GM18867 (cell line): ENCODE data around the gene TMX1.
A peak's percentile ranks its signal among the peaks of the same experiment; 100 is the strongest.

Experiments used
- ATAC-seq: cut with Tn5 transposase; IDR thresholded peaks from one replicate; pipeline ENCODE4 v1.9.1; 2021; ENCODE audit warnings: mild to moderate bottlenecking, moderate library complexity; ENCODE audit not compliant: unreplicated experiment

Gene TMX1

GRCh38 chr14:51242545-51243490 lies 2.8 kb downstream of the TMX1 start:
- ATAC-seq: no peak

DNA sequence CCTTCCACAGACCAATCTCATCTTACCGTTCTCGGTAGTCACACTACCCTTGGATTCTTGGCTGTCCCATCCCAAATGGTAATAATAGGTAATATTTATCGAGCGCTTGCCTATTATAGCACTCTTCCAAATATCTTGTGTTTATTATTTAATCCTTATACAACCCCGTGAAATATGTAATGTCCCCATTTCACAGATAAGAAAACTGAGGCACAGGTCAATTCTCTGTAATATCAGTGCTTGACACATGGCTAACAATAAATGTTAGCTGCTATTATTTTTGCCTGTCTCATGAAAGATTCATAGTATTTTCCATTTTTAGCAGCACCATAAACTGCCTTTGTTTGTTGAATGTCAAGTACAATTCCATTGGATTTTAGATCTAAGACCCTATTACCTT lies 4.5 kb downstream of the TMX1 start:
- ATAC-seq: no peak

DNA sequence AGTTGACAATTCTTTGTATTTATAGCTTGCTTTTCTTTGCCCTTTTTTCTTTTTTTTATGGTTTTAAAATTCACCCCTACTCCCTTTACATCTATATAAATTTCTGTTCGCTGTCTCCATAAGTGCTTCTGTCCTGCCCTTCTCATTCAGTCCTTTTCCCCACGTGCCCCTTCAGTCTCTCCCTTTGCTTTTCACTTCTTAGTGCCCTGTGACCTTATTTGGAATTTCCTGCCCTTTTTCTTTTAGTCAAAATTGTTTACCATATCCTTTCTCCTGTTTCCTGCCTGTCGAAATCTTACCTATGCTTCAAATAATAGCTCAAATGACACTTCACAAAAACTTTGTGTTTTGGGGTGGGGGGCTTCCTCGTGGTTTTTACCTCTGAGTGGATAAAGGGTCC lies 6.0 kb downstream of the TMX1 start:
- no peak for ATAC-seq

GRCh38 chr14:51248016-51248987 lies 8.3 kb downstream of the TMX1 start:
- ATAC-seq: peak; percentile 84

- ATAC-seq: no peak
These were observed 11.4 kb downstream of the TMX1 start for GRCh38 chr14:51251486-51251885.

DNA sequence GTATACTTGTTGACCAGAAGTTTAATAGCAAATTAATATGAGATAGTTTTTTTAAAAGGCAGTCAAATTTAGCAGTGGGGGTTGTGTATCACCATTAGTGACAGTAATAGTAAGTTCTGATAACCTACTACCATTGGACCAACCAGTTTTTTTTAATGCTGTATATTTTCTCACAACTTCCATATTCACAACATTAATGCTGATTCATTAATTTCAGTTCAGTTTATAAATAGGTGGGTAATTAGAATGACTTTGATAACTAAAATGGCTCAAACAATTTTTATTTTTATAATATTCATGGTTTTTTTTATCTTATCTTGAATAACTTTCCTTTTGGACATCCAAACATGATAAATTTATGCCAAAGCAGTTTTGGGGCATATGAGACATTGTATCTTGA lies 13.8 kb downstream of the TMX1 start:
- no peak for ATAC-seq

DNA sequence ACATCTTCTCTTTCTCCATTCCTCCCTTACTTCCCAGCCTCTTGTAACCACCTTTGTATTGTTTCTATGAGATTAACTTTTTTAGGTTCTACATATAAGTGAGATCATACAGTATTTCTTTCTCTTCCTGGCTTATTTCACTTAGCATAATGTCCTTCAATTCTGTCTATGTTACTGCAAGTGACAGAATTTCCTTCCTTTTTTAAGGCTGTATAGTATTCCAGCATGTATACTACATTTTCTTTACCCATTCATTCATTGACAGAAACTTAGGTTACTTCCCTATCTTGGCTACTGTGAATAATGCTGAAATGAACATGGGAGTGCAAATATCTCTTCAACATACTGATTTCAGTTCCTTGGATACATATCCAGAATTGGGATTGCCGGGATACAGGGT lies 18.2 kb downstream of the TMX1 start:
- ATAC-seq: no peak

DNA sequence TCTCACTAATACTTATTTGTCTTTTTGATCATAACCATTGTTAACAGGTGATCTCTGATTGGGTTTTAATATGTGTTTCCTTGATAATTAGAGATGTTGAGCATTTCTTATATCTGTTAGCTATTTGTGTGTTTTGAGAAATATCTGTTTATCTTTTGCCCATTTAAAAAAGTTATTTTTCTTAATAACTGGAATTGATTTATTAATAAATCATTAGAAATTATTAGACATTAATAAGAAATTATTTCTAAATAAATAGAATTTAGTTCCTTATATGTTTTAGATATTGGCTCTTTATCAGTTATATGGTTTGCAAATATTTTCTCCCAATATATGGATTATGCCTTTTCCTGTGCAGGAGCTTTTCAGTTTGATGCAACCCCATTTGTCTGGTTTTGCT lies 18.7 kb downstream of the TMX1 start:
- ATAC-seq: no peak

- no peak for ATAC-seq
These were observed 20.2 kb downstream of the TMX1 start for GRCh38 chr14:51260225-51260624.

DNA sequence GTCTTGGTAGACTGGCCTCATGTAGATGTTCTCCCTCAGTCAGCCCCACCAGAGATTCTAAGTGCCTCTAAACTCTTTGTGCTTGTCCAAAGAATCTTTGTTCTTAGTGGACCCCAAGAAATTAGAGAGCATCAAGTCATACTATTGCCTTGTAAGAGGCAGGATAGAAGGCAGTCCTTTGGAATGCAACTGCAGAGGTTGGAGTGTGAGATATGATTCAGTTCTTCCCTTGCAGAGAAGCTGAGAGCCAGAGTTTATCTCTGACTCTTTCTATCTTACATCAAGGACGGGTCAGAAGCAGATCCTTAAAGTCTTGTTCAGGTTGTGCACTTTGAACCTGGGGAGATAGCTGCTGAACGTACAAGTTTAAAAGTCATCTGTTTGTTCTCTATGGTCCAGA lies 21.1 kb downstream of the TMX1 start:
- no peak for ATAC-seq

DNA sequence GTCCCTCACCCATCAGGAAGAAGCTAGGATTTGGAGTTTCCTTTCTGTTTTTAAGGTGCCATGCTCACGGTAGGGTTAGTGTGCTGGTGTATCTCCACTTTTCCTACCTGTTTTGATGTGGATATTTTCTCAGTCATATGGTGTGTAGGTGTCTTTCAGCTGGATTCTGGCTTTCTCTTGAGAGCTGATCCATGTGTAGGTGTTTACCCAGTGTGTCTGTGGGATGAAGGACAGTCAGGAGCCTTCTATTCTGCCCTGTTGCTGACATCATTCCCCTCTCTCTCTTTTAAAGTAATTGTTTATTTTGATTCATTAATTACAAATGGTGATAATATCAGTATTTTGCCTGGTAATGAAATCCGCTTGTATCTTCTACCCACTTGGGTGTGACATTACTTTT lies 22.8 kb downstream of the TMX1 start:
- ATAC-seq: no peak

DNA sequence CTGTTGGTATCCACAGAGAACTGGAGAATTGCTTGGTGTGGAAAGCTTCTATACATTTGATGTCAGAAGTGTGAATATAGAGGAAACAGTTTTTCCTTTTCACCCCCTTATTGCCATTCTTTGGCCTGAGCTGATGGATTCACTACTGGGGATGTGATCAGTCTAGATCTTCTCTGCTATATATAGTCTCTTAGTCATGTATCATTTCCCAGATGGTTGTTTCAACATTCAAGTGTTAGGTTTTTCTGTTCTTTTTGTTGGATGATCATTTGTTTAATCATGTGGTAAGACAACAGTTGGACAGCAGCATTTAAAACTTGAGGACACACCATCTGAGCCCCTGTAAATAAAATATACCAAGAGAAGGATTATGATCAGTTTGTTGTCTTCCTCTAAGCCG lies 29.6 kb downstream of the TMX1 start:
- ATAC-seq: no peak

GRCh38 chr14:51276605-51277004 lies 36.6 kb downstream of the TMX1 start:
- no peak for ATAC-seq

DNA sequence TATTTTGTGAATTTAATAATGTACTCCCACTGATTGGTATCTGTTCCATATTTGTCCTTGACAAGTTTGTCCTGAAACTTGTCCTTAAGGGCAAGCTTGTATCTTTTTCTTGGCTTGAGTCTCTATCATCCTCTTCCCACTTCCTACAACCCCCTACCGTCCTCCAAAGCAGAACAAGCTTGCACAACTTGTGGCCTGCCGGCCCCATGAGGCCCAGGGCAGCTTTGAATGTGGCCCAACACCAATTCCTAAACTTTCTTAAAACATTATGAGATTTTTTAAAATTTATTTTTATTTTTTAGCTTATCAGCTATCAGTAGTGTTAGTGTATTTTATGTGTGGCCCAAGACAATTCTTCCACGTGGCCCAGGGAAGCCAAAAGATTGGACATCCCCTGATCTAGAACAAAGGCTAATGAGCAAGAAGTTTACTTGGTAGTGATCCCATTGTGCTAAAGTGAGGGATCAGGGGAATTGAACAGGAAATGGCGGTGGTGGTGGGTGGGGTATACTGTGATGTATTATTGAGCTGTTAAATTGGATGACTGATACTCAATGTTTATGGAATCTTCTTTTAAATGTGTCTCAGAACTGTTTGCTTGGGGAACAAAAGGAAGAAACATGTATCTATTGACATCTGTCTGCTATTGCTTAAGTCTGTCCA lies 37.8 kb downstream of the TMX1 start:
- no peak for ATAC-seq

DNA sequence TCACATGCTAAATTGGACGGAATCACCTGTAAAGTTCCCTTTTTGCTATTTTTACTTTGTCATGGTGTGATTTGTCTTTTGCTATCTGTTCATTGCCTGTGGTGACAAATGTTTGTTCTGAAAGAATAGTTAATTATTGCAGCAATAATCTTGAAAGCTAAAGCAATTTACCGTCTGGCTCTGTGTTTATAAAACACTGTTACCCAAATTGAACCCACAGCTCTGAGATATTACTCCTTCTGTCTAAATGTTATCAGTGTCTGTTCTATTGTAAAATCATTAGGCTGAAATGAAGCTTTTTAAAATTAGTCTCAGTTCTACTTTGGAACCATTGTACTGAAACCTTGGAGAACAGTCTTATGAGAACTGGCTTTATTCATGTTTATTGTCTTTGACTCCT lies 42.5 kb downstream of the TMX1 start:
- ATAC-seq: no peak

DNA sequence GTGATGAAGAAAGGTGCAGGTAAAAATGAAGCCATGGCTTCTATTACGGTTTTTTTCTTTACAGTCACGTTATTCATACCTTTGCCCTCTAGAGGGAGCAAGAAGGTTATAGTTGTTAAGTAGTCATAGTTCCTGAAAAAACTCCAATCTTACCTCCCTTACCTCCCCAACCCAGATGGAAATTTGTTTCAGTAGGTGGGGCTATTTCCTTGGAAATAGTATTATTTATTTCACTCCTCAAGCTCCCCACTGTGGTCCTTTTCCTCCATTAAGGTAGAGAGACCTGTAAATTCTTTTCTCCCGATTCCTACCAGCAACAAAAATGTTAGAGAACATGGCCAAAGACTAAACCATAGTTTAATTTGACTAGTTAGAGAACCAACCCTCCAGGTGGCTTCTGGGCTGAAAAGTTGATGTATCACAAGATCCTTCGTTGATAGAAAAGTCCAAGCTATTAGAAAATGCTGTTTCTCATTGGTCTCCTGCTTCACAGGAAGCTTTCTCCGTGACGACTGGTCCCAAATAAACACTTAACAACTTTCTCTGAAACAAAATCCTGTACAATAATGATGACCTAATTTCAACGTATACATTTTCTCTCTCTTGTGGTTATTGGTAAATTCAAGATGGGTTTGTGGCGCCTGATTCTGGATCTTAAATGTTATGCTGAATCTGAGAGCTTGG lies 43.5 kb downstream of the TMX1 start:
- no peak for ATAC-seq

- no peak for ATAC-seq
These were observed 44.2 kb downstream of the TMX1 start for GRCh38 chr14:51284241-51284640.

GRCh38 chr14:51285120-51285519 lies 45.1 kb downstream of the TMX1 start:
- ATAC-seq: peak; percentile 64

DNA sequence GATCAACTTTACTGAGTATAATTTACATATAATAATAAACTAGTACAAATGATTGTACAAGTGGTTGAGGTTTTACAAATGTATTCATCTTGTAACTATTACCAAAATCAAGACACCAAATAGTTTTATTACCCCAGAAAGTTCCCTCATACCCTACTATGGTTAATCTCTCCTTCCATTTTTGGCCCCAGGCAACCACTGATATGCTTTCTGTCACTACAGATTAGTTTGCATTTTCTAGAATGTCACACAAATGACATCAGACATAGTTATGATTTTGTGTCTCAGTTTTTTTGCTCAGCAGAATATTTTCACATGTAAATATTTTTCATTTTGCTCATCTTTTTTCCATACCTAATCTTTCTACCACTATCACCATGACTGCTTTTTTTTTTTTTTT lies 49.1 kb downstream of the TMX1 start:
- ATAC-seq: no peak

- no peak for ATAC-seq
These were observed 50.1 kb downstream of the TMX1 start for GRCh38 chr14:51290132-51290531.

GRCh38 chr14:51291016-51291415 lies 51.0 kb downstream of the TMX1 start:
- no peak for ATAC-seq
